Activated T-cell treated with anti-CD3 and anti-CD28 coated beads, Interleukin-2, amount 50 U/mL, for 4 hours (primary cell): Measurements from ENCODE around the gene MS4A18. TPM values are rescaled to one million over a fixed set of nuclear protein-coding genes. Genes with fewer than 3 reads are reported as not detected.
"Not testable (repeated sequence)": the region's sequence is repeated elsewhere in the genome, so short reads cannot be mapped to it uniquely, and the experiment has no call there.

ENCODE experiments used
- ATAC-seq, 2 donors: fragments of 200-7000 bp; cut with Tn5 transposase; one replicate each; pipeline ENCODE4 v1.10.0; 2021
- DNase-seq: peaks from one replicate; pipeline ENCODE4 v3.0.0-alpha.2; 2020
- H3K27me3 Mint-ChIP-seq: one replicate; pipeline ENCODE4 v1.8.0; 2021; ENCODE audit warnings: low read depth, mixed read lengths
- H3K36me3 Mint-ChIP-seq: one replicate; pipeline ENCODE4 v1.8.0; 2022; ENCODE audit warnings: mixed read lengths; ENCODE audit not compliant: insufficient read depth
- H3K4me1 Mint-ChIP-seq: one replicate; pipeline ENCODE4 v1.8.0; 2021; ENCODE audit warnings: low read depth, mixed read lengths
- H3K4me3 Mint-ChIP-seq: one replicate; pipeline ENCODE4 v1.8.0; 2021; ENCODE audit warnings: mild to moderate bottlenecking, moderate library complexity, mixed read lengths
- H3K9me3 Mint-ChIP-seq: one replicate; pipeline ENCODE4 v1.8.0; 2021; ENCODE audit warnings: mixed read lengths
- total RNA-seq, 3 donors: library from RNA; stranded (reverse); gene quantifications; one replicate each; pipeline ENCODE4 v1.2.1, GENCODE V29; 2021

The MS4A18 gene
- not detected for total RNA-seq

GRCh38 chr11:60724420-60724819 lies at the start of gene MS4A18:
Gene MS4A18, plus strand, starts transcription at chr11:60724720.
- DNase-seq (no peak), ATAC-seq (no peak)
- Mint-ChIP-seq H3K36me3 (no peaks in the 10 kb centered on the region), H3K4me1 (no peaks in the 10 kb centered on the region), H3K9me3 (no peaks in the 10 kb centered on the region), H3K27me3 (peaks cover 21% of the 10 kb centered on the region), H3K4me3 (no peak within 1 kb of the TSS)

GRCh38 chr11:60678231-60678630 lies 46.3 kb upstream of the MS4A18 start:
- ATAC-seq, H3K36me3 Mint-ChIP-seq, H3K4me1 Mint-ChIP-seq, H3K4me3 Mint-ChIP-seq, DNase-seq: not testable (repeated sequence)
- H3K27me3 Mint-ChIP-seq = peaks cover 23% of the 10 kb centered on the region
- H3K9me3 Mint-ChIP-seq = peaks cover 48% of the 10 kb centered on the region

- H3K4me1 Mint-ChIP-seq = no peaks in the 10 kb centered on the region
- no peak for DNase-seq
- H3K27me3 Mint-ChIP-seq = peaks cover 19% of the 10 kb centered on the region
- no peak overlapping the region for H3K4me3 Mint-ChIP-seq
- peaks cover 40% of the 10 kb centered on the region for H3K9me3 Mint-ChIP-seq
- ATAC-seq = no peak
- H3K36me3 Mint-ChIP-seq = no peaks in the 10 kb centered on the region
These were observed 44.6 kb upstream of the MS4A18 start for GRCh38 chr11:60679879-60680278.

GRCh38 chr11:60680455-60681119 lies 43.9 kb upstream of the MS4A18 start:
- H3K36me3 Mint-ChIP-seq = no peaks in the 10 kb centered on the region
- no peak for ATAC-seq
- peaks cover 19% of the 10 kb centered on the region for H3K27me3 Mint-ChIP-seq
- peaks cover 40% of the 10 kb centered on the region for H3K9me3 Mint-ChIP-seq
- no peak overlapping the region for H3K4me3 Mint-ChIP-seq
- no peaks in the 10 kb centered on the region for H3K4me1 Mint-ChIP-seq
- no peak for DNase-seq

GRCh38 chr11:60684541-60684848 lies 40.0 kb upstream of the MS4A18 start:
- not testable (repeated sequence) for ATAC-seq, H3K4me1 Mint-ChIP-seq, H3K36me3 Mint-ChIP-seq, H3K4me3 Mint-ChIP-seq, DNase-seq
- H3K27me3 Mint-ChIP-seq = peaks cover 18% of the 10 kb centered on the region
- H3K9me3 Mint-ChIP-seq = peaks cover 13% of the 10 kb centered on the region

- Mint-ChIP-seq H3K36me3 (no peaks in the 10 kb centered on the region), H3K9me3 (peaks cover 4% of the 10 kb centered on the region), H3K4me1 (no peaks in the 10 kb centered on the region), H3K4me3 (no peak overlapping the region), H3K27me3 (peaks cover 13% of the 10 kb centered on the region)
- ATAC-seq (no peak), DNase-seq (no peak)
These were observed 32.9 kb upstream of the MS4A18 start for GRCh38 chr11:60691661-60692060.

- Mint-ChIP-seq H3K4me1 (no peaks in the 10 kb centered on the region), H3K9me3 (peaks cover 4% of the 10 kb centered on the region), H3K4me3 (no peak within 1 kb of the TSS), H3K36me3 (no peaks in the 10 kb centered on the region), H3K27me3 (peaks cover 5% of the 10 kb centered on the region)
- DNase-seq = no peak
- ATAC-seq = no peak
These were observed 25.2 kb upstream of the MS4A18 start, which contains the start of gene MS4A8 for GRCh38 chr11:60699284-60699691. Gene MS4A8, plus strand, starts transcription at chr11:60699612. Its CDS starts 1,249 bp downstream, at chr11:60700861.

GRCh38 chr11:60699936-60700335 lies 24.6 kb upstream of the MS4A18 start:
- no peak overlapping the region for H3K4me3 Mint-ChIP-seq
- no peak for DNase-seq
- no peaks in the 10 kb centered on the region for H3K36me3 Mint-ChIP-seq
- ATAC-seq = no peak
- H3K4me1 Mint-ChIP-seq = no peaks in the 10 kb centered on the region
- H3K27me3 Mint-ChIP-seq = peaks cover 7% of the 10 kb centered on the region
- peaks cover 3% of the 10 kb centered on the region for H3K9me3 Mint-ChIP-seq

- no peak for ATAC-seq
- no peaks in the 10 kb centered on the region for H3K4me1 Mint-ChIP-seq
- peaks cover 4% of the 10 kb centered on the region for H3K27me3 Mint-ChIP-seq
- H3K4me3 Mint-ChIP-seq = no peak overlapping the region
- H3K36me3 Mint-ChIP-seq = no peaks in the 10 kb centered on the region
- no peaks in the 10 kb centered on the region for H3K9me3 Mint-ChIP-seq
- DNase-seq = no peak
These were observed 23.6 kb upstream of the MS4A18 start for GRCh38 chr11:60700689-60701468.

- H3K9me3 Mint-ChIP-seq = no peaks in the 10 kb centered on the region
- no peaks in the 10 kb centered on the region for H3K36me3 Mint-ChIP-seq
- no peaks in the 10 kb centered on the region for H3K4me1 Mint-ChIP-seq
- no peak for ATAC-seq
- no peak overlapping the region for H3K4me3 Mint-ChIP-seq
- DNase-seq = no peak
- H3K27me3 Mint-ChIP-seq = peaks cover 3% of the 10 kb centered on the region
These were observed 23.1 kb upstream of the MS4A18 start for GRCh38 chr11:60701469-60701818.

GRCh38 chr11:60703374-60703773 lies 21.1 kb upstream of the MS4A18 start:
- Mint-ChIP-seq H3K4me1 (no peaks in the 10 kb centered on the region), H3K27me3 (peaks cover 7% of the 10 kb centered on the region), H3K4me3 (no peak overlapping the region), H3K36me3 (no peaks in the 10 kb centered on the region), H3K9me3 (no peaks in the 10 kb centered on the region)
- DNase-seq (no peak), ATAC-seq (no peak)

GRCh38 chr11:60705895-60706294 lies 18.6 kb upstream of the MS4A18 start:
- no peaks in the 10 kb centered on the region for H3K36me3 Mint-ChIP-seq
- H3K27me3 Mint-ChIP-seq = peaks cover 7% of the 10 kb centered on the region
- H3K4me1 Mint-ChIP-seq = no peaks in the 10 kb centered on the region
- H3K4me3 Mint-ChIP-seq = no peak overlapping the region
- DNase-seq (no peak), ATAC-seq (no peak)
- H3K9me3 Mint-ChIP-seq = no peaks in the 10 kb centered on the region

- peaks cover 7% of the 10 kb centered on the region for H3K27me3 Mint-ChIP-seq
- no peaks in the 10 kb centered on the region for H3K36me3 Mint-ChIP-seq
- no peak overlapping the region for H3K4me3 Mint-ChIP-seq
- ATAC-seq = no peak
- H3K4me1 Mint-ChIP-seq = no peaks in the 10 kb centered on the region
- no peak for DNase-seq
- no peaks in the 10 kb centered on the region for H3K9me3 Mint-ChIP-seq
These were observed 17.6 kb upstream of the MS4A18 start for GRCh38 chr11:60706931-60707330.

GRCh38 chr11:60710482-60710881 lies 14.0 kb upstream of the MS4A18 start:
- Mint-ChIP-seq H3K36me3 (no peaks in the 10 kb centered on the region), H3K27me3 (peaks cover 16% of the 10 kb centered on the region), H3K9me3 (no peaks in the 10 kb centered on the region), H3K4me3 (no peak overlapping the region), H3K4me1 (no peaks in the 10 kb centered on the region)
- no peak for ATAC-seq
- DNase-seq = no peak

- H3K4me1 Mint-ChIP-seq = no peaks in the 10 kb centered on the region
- DNase-seq (no peak), ATAC-seq (no peak)
- H3K4me3 Mint-ChIP-seq = no peak overlapping the region
- no peaks in the 10 kb centered on the region for H3K36me3 Mint-ChIP-seq
- peaks cover 16% of the 10 kb centered on the region for H3K27me3 Mint-ChIP-seq
- no peaks in the 10 kb centered on the region for H3K9me3 Mint-ChIP-seq
These were observed 13.2 kb upstream of the MS4A18 start for GRCh38 chr11:60711276-60711675.
